ENCODE results near the gene FPGS. TPM values are rescaled to one million over a fixed set of nuclear protein-coding genes. Genes with fewer than 3 reads are reported as not detected.

Gene FPGS
- total RNA-seq, 1 donor from 2014 or later = 42.4 TPM

- no peaks in the 10 kb centered on the region for H3K9me3 Mint-ChIP-seq
- no peak for DNase-seq (ENCODE audit: extremely low spot score, unreplicated experiment)
- H3K36me3 Mint-ChIP-seq = no peaks in the 10 kb centered on the region
- peaks cover 7% of the 10 kb centered on the region for H3K4me1 Mint-ChIP-seq (ENCODE audit: unreplicated experiment)
- no peak for TF ChIP-seq CTCF (conservative IDR thresholded peaks at IDR 0.05)
- H3K4me3 Mint-ChIP-seq = no peak overlapping the region
- H3K27me3 Mint-ChIP-seq = no peaks in the 10 kb centered on the region
- no peak overlapping the region for H3K27ac Mint-ChIP-seq
These were observed 15.3 kb downstream of the FPGS start for GRCh38 chr9:127817881-127818434.

- no peak overlapping the region for H3K4me3 Mint-ChIP-seq
- H3K36me3 Mint-ChIP-seq = no peaks in the 10 kb centered on the region
- no peaks in the 10 kb centered on the region for H3K9me3 Mint-ChIP-seq
- TF ChIP-seq CTCF (conservative IDR thresholded peaks at IDR 0.05) = no peak
- H3K27me3 Mint-ChIP-seq = no peaks in the 10 kb centered on the region
- DNase-seq (ENCODE audit: extremely low spot score, unreplicated experiment) = no peak
- no peak overlapping the region for H3K27ac Mint-ChIP-seq
- H3K4me1 Mint-ChIP-seq (ENCODE audit: unreplicated experiment) = peaks cover 7% of the 10 kb centered on the region
These were observed 15.9 kb downstream of the FPGS start for GRCh38 chr9:127818574-127818973.

- Mint-ChIP-seq H3K27me3 (peaks cover 10% of the 10 kb centered on the region), H3K36me3 (no peaks in the 10 kb centered on the region), H3K4me1 (ENCODE audit: unreplicated experiment) (peaks cover 15% of the 10 kb centered on the region), H3K4me3 (no peak overlapping the region), H3K9me3 (no peaks in the 10 kb centered on the region), H3K27ac (no peak overlapping the region)
- no peak for TF ChIP-seq CTCF (conservative IDR thresholded peaks at IDR 0.05)
- DNase-seq (ENCODE audit: extremely low spot score, unreplicated experiment) = no peak
These were observed 19.4 kb downstream of the FPGS start for GRCh38 chr9:127822108-127822507.

- Mint-ChIP-seq H3K9me3 (no peaks in the 10 kb centered on the region), H3K27me3 (peaks cover 24% of the 10 kb centered on the region), H3K4me3 (no peak overlapping the region), H3K27ac (no peak overlapping the region), H3K4me1 (ENCODE audit: unreplicated experiment) (peaks cover 20% of the 10 kb centered on the region), H3K36me3 (no peaks in the 10 kb centered on the region)
- no peak for DNase-seq (ENCODE audit: extremely low spot score, unreplicated experiment)
- TF ChIP-seq CTCF (conservative IDR thresholded peaks at IDR 0.05) = peak; percentile 78
These were observed 22.8 kb downstream of the FPGS start for GRCh38 chr9:127825319-127826051.

- no peak for DNase-seq (ENCODE audit: extremely low spot score, unreplicated experiment)
- H3K4me3 Mint-ChIP-seq = no peak overlapping the region
- H3K4me1 Mint-ChIP-seq (ENCODE audit: unreplicated experiment) = peaks cover 20% of the 10 kb centered on the region
These were observed 23.7 kb downstream of the FPGS start for GRCh38 chr9:127826253-127826913.

More at GRCh38 chr9:127826253-127826913, 23.7 kb downstream of the FPGS start:
- Mint-ChIP-seq H3K36me3 (no peaks in the 10 kb centered on the region), H3K27ac (peak overlapping the region; percentile 62), H3K9me3 (no peaks in the 10 kb centered on the region), H3K27me3 (peaks cover 24% of the 10 kb centered on the region)
- TF ChIP-seq CTCF (conservative IDR thresholded peaks at IDR 0.05) = no peak

Measured in type B pancreatic cell (in vitro differentiated cells).